HepG2 (cell line): ENCODE results near the gene CYP27B1. TPM values are rescaled to one million over a fixed set of nuclear protein-coding genes. Genes with fewer than 3 reads are reported as not detected.

Source experiments
- ATF1 ChIP-seq: IDR thresholded peaks from 2 replicates; pipeline ENCODE4 v1.6.1; 2016; ENCODE audit warnings: mild to moderate bottlenecking, control low read depth
- FOSL2 ChIP-seq: sonication (generic); formaldehyde crosslinking; IDR thresholded peaks from 2 replicates; pipeline ENCODE4 v1.4.0; 2020; ENCODE audit warnings: missing genetic modification reagents
- HMG20B ChIP-seq: conservative IDR thresholded peaks from 2 replicates; pipeline ENCODE4 v1.6.1; 2016; ENCODE audit warnings: missing genetic modification reagents, missing compliant biosample characterization
- HNF4A ChIP-seq: sonication (generic); formaldehyde crosslinking; IDR thresholded peaks from 2 replicates; pipeline ENCODE4 v1.4.0; 2020; ENCODE audit warnings: missing genetic modification reagents
- NBN ChIP-seq: fragments of 450-650 bp; conservative IDR thresholded peaks from 2 replicates; pipeline ENCODE4 v1.6.1; 2017
- NCOR1 ChIP-seq: fragments of 200-600 bp; sonication (generic); IDR thresholded peaks from 2 replicates; pipeline ENCODE4 v1.7.0; 2017; ENCODE audit warnings: antibody characterized with exemption, low read length, borderline replicate concordance
- TP53 ChIP-seq: sonication (generic); formaldehyde crosslinking; conservative IDR thresholded peaks from 2 replicates; pipeline ENCODE4 v1.4.0; 2020; ENCODE audit warnings: missing genetic modification reagents
- ZFP36L2 ChIP-seq: sonication (generic); formaldehyde crosslinking; IDR thresholded peaks from 2 replicates; pipeline ENCODE4 v1.4.0; 2020; ENCODE audit warnings: missing genetic modification reagents
- ZKSCAN8 ChIP-seq: IDR thresholded peaks from 2 replicates; pipeline ENCODE4 v1.6.1; 2016; ENCODE audit warnings: borderline replicate concordance, missing genetic modification reagents, missing compliant biosample characterization
- ZNF383 ChIP-seq: sonication (generic); formaldehyde crosslinking; IDR thresholded peaks from 2 replicates; pipeline ENCODE4 v1.4.0; 2020; ENCODE audit warnings: missing genetic modification reagents, mild to moderate bottlenecking, borderline replicate concordance
- ZNF496 ChIP-seq: sonication (generic); formaldehyde crosslinking; IDR thresholded peaks from 2 replicates; pipeline ENCODE4 v1.8.1; 2023; ENCODE audit warnings: mild to moderate bottlenecking, moderate library complexity, missing genetic modification reagents; ENCODE audit not compliant: insufficient replicate concordance
- ZNF543 ChIP-seq: sonication (generic); formaldehyde crosslinking; IDR thresholded peaks from 2 replicates; pipeline ENCODE4 v1.4.0; 2020; ENCODE audit warnings: mild to moderate bottlenecking, missing genetic modification reagents
- ZNF546 ChIP-seq: sonication (generic); formaldehyde crosslinking; conservative IDR thresholded peaks from 2 replicates; pipeline ENCODE4 v1.8.1; 2023; ENCODE audit warnings: mild to moderate bottlenecking, missing genetic modification reagents
- ZNF781 ChIP-seq: sonication (generic); formaldehyde crosslinking; IDR thresholded peaks from 2 replicates; pipeline ENCODE4 v1.5.1; 2020; ENCODE audit warnings: borderline replicate concordance, mild to moderate bottlenecking, missing genetic modification reagents; ENCODE audit errors: not compliant biosample characterization
- ZZZ3 ChIP-seq: sonication (generic); formaldehyde crosslinking; IDR thresholded peaks from 2 replicates; pipeline ENCODE4 v1.4.0; 2020; ENCODE audit warnings: missing genetic modification reagents, mild to moderate bottlenecking, borderline replicate concordance
- polyA plus RNA-seq, 8 experiments: library from polyadenylated mRNA; depleted of rRNA in 3 of 8; stranded (reverse) in 7 of 8; unstranded in 1 of 8; fragments of >200 nt; fragmentation: Illumina TruSeq in 4 of 8; extraction: Trizol in 4 of 8; gene quantifications; 2 replicates each; pipeline versions ENCODE4 v1.2.1 to v1.2.3, GENCODE V29; 2011 to 2016; ENCODE audit warnings: low read depth in 4 of 8, missing spikeins in 1 of 8, mixed read lengths in 1 of 8; ENCODE audit not compliant: insufficient read depth in 1 of 8
- total RNA-seq, 5 experiments: library from RNA; depleted of rRNA; stranded (reverse); fragments of >200 nt; fragmentation: Illumina TruSeq; extraction: Trizol; gene quantifications; 2 replicates each; pipeline ENCODE4 v1.2.3, GENCODE V29; 2016; ENCODE audit warnings: low read depth in 1 of 5
- TF ChIP-seq, protein P1 (sequence below): sonication (generic); formaldehyde crosslinking; IDR thresholded peaks from 2 replicates; pipeline ENCODE4 v1.5.0; 2020; ENCODE audit warnings: missing genetic modification reagents, mild to moderate bottlenecking, borderline replicate concordance
- TF ChIP-seq, protein P2 (sequence below): sonication (generic); formaldehyde crosslinking; IDR thresholded peaks from 2 replicates; pipeline ENCODE4 v1.5.0; 2020; ENCODE audit warnings: mild to moderate bottlenecking, missing genetic modification reagents, borderline replicate concordance
- TF ChIP-seq, protein P3 (sequence below): sonication (generic); formaldehyde crosslinking; IDR thresholded peaks from 2 replicates; pipeline ENCODE4 v1.4.0; 2020; ENCODE audit warnings: missing genetic modification reagents

The CYP27B1 gene
- total and polyA plus RNA-seq, 2 of the 13 experiments (the other 11 are each of a cell fraction or from before 2014, with no cell fraction given), result 2.3 to 3.0 TPM

- TF ChIP-seq ZNF496 (CRISPR knock-in tag) (no peak), ZNF543 (CRISPR knock-in tag) (no peak), NBN (no peak), ZKSCAN8 (CRISPR knock-in tag) (no peak), ZNF383 (CRISPR knock-in tag) (no peak), ZZZ3 (CRISPR knock-in tag) (no peak), ZNF781 (CRISPR knock-in tag) (no peak), ZNF546 (CRISPR knock-in tag) (no peak), TP53 (CRISPR knock-in tag) (no peak), HNF4A (CRISPR knock-in tag) (no peak), ATF1 (no peak), NCOR1 (no peak), ZFP36L2 (no peak), FOSL2 (CRISPR knock-in tag) (no peak), HMG20B (CRISPR knock-in tag) (no peak)
- TF ChIP-seq, protein P1, sequence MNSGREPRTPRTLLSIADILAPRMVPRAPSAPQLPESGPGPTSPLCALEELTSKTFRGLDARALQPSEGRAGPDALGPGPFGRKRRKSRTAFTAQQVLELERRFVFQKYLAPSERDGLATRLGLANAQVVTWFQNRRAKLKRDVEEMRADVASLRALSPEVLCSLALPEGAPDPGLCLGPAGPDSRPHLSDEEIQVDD, result no peak
- TF ChIP-seq, protein P2, sequence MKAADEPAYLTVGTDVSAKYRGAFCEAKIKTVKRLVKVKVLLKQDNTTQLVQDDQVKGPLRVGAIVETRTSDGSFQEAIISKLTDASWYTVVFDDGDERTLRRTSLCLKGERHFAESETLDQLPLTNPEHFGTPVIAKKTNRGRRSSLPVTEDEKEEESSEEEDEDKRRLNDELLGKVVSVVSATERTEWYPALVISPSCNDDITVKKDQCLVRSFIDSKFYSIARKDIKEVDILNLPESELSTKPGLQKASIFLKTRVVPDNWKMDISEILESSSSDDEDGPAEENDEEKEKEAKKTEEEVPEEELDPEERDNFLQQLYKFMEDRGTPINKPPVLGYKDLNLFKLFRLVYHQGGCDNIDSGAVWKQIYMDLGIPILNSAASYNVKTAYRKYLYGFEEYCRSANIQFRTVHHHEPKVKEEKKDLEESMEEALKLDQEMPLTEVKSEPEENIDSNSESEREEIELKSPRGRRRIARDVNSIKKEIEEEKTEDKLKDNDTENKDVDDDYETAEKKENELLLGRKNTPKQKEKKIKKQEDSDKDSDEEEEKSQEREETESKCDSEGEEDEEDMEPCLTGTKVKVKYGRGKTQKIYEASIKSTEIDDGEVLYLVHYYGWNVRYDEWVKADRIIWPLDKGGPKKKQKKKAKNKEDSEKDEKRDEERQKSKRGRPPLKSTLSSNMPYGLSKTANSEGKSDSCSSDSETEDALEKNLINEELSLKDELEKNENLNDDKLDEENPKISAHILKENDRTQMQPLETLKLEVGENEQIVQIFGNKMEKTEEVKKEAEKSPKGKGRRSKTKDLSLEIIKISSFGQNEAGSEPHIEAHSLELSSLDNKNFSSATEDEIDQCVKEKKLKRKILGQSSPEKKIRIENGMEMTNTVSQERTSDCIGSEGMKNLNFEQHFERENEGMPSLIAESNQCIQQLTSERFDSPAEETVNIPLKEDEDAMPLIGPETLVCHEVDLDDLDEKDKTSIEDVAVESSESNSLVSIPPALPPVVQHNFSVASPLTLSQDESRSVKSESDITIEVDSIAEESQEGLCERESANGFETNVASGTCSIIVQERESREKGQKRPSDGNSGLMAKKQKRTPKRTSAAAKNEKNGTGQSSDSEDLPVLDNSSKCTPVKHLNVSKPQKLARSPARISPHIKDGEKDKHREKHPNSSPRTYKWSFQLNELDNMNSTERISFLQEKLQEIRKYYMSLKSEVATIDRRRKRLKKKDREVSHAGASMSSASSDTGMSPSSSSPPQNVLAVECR (CRISPR knock-in tag), result peak; percentile 20; the same call in 1 of the 2 replicates
- TF ChIP-seq, protein P3, sequence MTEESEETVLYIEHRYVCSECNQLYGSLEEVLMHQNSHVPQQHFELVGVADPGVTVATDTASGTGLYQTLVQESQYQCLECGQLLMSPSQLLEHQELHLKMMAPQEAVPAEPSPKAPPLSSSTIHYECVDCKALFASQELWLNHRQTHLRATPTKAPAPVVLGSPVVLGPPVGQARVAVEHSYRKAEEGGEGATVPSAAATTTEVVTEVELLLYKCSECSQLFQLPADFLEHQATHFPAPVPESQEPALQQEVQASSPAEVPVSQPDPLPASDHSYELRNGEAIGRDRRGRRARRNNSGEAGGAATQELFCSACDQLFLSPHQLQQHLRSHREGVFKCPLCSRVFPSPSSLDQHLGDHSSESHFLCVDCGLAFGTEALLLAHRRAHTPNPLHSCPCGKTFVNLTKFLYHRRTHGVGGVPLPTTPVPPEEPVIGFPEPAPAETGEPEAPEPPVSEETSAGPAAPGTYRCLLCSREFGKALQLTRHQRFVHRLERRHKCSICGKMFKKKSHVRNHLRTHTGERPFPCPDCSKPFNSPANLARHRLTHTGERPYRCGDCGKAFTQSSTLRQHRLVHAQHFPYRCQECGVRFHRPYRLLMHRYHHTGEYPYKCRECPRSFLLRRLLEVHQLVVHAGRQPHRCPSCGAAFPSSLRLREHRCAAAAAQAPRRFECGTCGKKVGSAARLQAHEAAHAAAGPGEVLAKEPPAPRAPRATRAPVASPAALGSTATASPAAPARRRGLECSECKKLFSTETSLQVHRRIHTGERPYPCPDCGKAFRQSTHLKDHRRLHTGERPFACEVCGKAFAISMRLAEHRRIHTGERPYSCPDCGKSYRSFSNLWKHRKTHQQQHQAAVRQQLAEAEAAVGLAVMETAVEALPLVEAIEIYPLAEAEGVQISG (CRISPR knock-in tag), result 0 out of 2 replicates have a peak, but pooled peaks have one; percentile 14
Measured at GRCh38 chr12:57741844-57742738, 24.8 kb downstream of the CYP27B1 start (continued).
